SU-DHL-6 (cell line): ENCODE measurements around the gene UNC13C.
"Not testable (repeated sequence)": the region's sequence is repeated elsewhere in the genome, so short reads cannot be mapped to it uniquely, and the experiment has no call there.

Source experiments
- H2AFZ ChIP-seq: fragments of 200-600 bp; sonication (generic); 2 replicates; pipeline ENCODE4 v1.6.1; 2014; ENCODE audit warnings: low read depth, mild to moderate bottlenecking, moderate library complexity, mixed read lengths, antibody characterized with exemption, low read length; ENCODE audit not compliant: severe bottlenecking
- H3F3A ChIP-seq: fragments of 200-600 bp; shearing (Covaris generic); 2 replicates; pipeline ENCODE4 v1.6.0; 2016; ENCODE audit warnings: antibody characterized with exemption, mild to moderate bottlenecking; ENCODE audit not compliant: insufficient read depth
- H3K27ac ChIP-seq: fragments of 200-600 bp; sonication (generic); 2 replicates; pipeline ENCODE4 v1.5.1; 2016; ENCODE audit warnings: low read depth, mild to moderate bottlenecking, low read length, moderate library complexity, mixed read lengths
- H3K27me3 ChIP-seq: fragments of 200-600 bp; sonication (generic), shearing (Covaris generic); 2 replicates; pipeline ENCODE4 v1.6.0; 2014; ENCODE audit warnings: mild to moderate bottlenecking, low read length
- H3K36me3 ChIP-seq: fragments of 200-600 bp; sonication (generic); 2 replicates; pipeline ENCODE4 v1.6.1; 2014; ENCODE audit warnings: mild to moderate bottlenecking, low read length, mixed read lengths
- H3K4me2 ChIP-seq: fragments of 300-600, 200-600 bp; shearing (Covaris generic), sonication (generic); 2 replicates; pipeline ENCODE4 v1.6.0; 2014; ENCODE audit warnings: low read length, low read depth, mild to moderate bottlenecking; ENCODE audit not compliant: poor library complexity, severe bottlenecking
- H3K4me3 ChIP-seq: fragments of 200-600 bp; sonication (generic); 2 replicates; pipeline ENCODE4 v1.5.1; 2014; ENCODE audit warnings: antibody characterized with exemption, low read length, mild to moderate bottlenecking, mixed read lengths; ENCODE audit not compliant: insufficient read depth, poor library complexity, severe bottlenecking
- H3K79me2 ChIP-seq: fragments of 200-600 bp; sonication (generic); 2 replicates; pipeline ENCODE4 v1.6.1; 2014; ENCODE audit warnings: mild to moderate bottlenecking, low read length, moderate library complexity; ENCODE audit not compliant: insufficient read depth
- H3K9ac ChIP-seq: fragments of 200-600 bp; sonication (generic); 2 replicates; pipeline ENCODE4 v1.7.0; 2014; ENCODE audit warnings: mild to moderate bottlenecking, low read length
- H3K9me2 ChIP-seq: fragments of 200-600 bp; sonication (generic); replicated peaks from 2 replicates; pipeline ENCODE4 v1.6.1; 2014; ENCODE audit warnings: low read length; ENCODE audit not compliant: insufficient read depth
- H3K9me3 ChIP-seq: fragments of 200-600 bp; sonication (generic); 2 replicates; pipeline ENCODE4 v1.6.1; 2014; ENCODE audit warnings: low read length, mixed read lengths; ENCODE audit not compliant: insufficient read depth
- H4K20me1 ChIP-seq: fragments of 200-600 bp; sonication (generic); 2 replicates; pipeline ENCODE4 v1.6.1; 2014; ENCODE audit warnings: low read depth, mild to moderate bottlenecking, antibody characterized with exemption, low read length, moderate library complexity, mixed read lengths
- CTCF ChIP-seq: fragments of 200-600 bp; sonication (generic); IDR thresholded peaks from one replicate; pipeline ENCODE4 v1.5.1; 2017; ENCODE audit warnings: antibody characterized with exemption, mild to moderate bottlenecking, low read length, moderate library complexity; ENCODE audit not compliant: insufficient read depth, poor library complexity, severe bottlenecking
- EZH2phosphoT487 ChIP-seq: fragments of 200-600 bp; sonication (generic), shearing (Covaris generic); conservative IDR thresholded peaks from 2 replicates; pipeline ENCODE4 v1.6.1; 2018; ENCODE audit warnings: mild to moderate bottlenecking, antibody characterized with exemption, low read length, moderate library complexity, mixed read lengths

The UNC13C gene

GRCh38 chr15:54424171-54424570 is 445.9 kb downstream of the UNC13C start:
- Histone ChIP-seq H3K36me3 (no peaks in the 10 kb centered on the region), H3K4me3 (no peak overlapping the region), H3K79me2 (no peaks in the 10 kb centered on the region), H3K9ac (no peak overlapping the region), H4K20me1 (no peaks in the 10 kb centered on the region), H3K27me3 (no peaks in the 10 kb centered on the region), H3K4me2 (no peak overlapping the region), H2AFZ (no peak overlapping the region), H3K9me2 (no peaks in the 10 kb centered on the region), H3K9me3 (no peaks in the 10 kb centered on the region), H3K27ac (no peak overlapping the region), H3F3A (no peaks in the 10 kb centered on the region)
- TF ChIP-seq EZH2phosphoT487 (no peak), CTCF (no peak)

- Histone ChIP-seq H3K36me3 (no peaks in the 10 kb centered on the region; the same call in 1 of the 2 replicates), H3K4me3 (no peak overlapping the region), H3K4me2 (no peak overlapping the region), H3K27me3 (no peaks in the 10 kb centered on the region), H2AFZ (no peak overlapping the region), H3K27ac (no peak overlapping the region), H3K9me3 (no peaks in the 10 kb centered on the region), H3K79me2 (no peaks in the 10 kb centered on the region), H4K20me1 (no peaks in the 10 kb centered on the region), H3K9me2 (no peaks in the 10 kb centered on the region), H3F3A (no peaks in the 10 kb centered on the region), H3K9ac (no peak overlapping the region)
- TF ChIP-seq EZH2phosphoT487 (no peak), CTCF (no peak)
Observed at GRCh38 chr15:54428596-54428995, 450.4 kb downstream of the UNC13C start.

GRCh38 chr15:54450288-54450687 is 472.0 kb downstream of the UNC13C start:
- not testable (repeated sequence) for H3K9me2 ChIP-seq, H3K9me3 ChIP-seq, H3K27me3 ChIP-seq, H3F3A ChIP-seq, H3K4me2 ChIP-seq, H3K9ac ChIP-seq, H3K36me3 ChIP-seq, H2AFZ ChIP-seq, H3K4me3 ChIP-seq, H3K27ac ChIP-seq, H3K79me2 ChIP-seq, H4K20me1 ChIP-seq

- H3K4me3 ChIP-seq: no peak overlapping the region
- no peaks in the 10 kb centered on the region for H3K36me3 ChIP-seq
- H3K27me3 ChIP-seq: no peaks in the 10 kb centered on the region
- H3K9ac ChIP-seq: no peak overlapping the region
- H3K9me3 ChIP-seq: no peaks in the 10 kb centered on the region
- no peaks in the 10 kb centered on the region for H4K20me1 ChIP-seq
- no peak overlapping the region for H2AFZ ChIP-seq
- no peaks in the 10 kb centered on the region for H3K79me2 ChIP-seq
- TF ChIP-seq EZH2phosphoT487: no peak
- TF ChIP-seq CTCF: no peak
- no peaks in the 10 kb centered on the region for H3F3A ChIP-seq
- H3K9me2 ChIP-seq: no peaks in the 10 kb centered on the region
- H3K4me2 ChIP-seq: no peak overlapping the region
- H3K27ac ChIP-seq: no peak overlapping the region
Observed at GRCh38 chr15:54456413-54456812, 478.2 kb downstream of the UNC13C start.
